HL-60 (cell line): ENCODE results near the gene TTYH2.

Experiments used
- GABPA ChIP-seq: IDR thresholded peaks from 2 replicates; pipeline ENCODE4 v1.6.1; 2012; ENCODE audit warnings: low read depth
- POLR2AphosphoS5 ChIP-seq: IDR thresholded peaks from 2 replicates; pipeline ENCODE4 v1.6.1; 2012; ENCODE audit warnings: low read depth
- REST ChIP-seq: IDR thresholded peaks from 2 replicates; pipeline ENCODE4 v1.6.1; 2012; ENCODE audit warnings: low read depth; ENCODE audit not compliant: insufficient replicate concordance
- SPI1 ChIP-seq: IDR thresholded peaks from 2 replicates; pipeline ENCODE4 v1.6.1; 2012; ENCODE audit warnings: low read depth, mild to moderate bottlenecking, borderline replicate concordance
- TF ChIP-seq, protein P1 (sequence below): IDR thresholded peaks from one replicate; pipeline ENCODE4 v1.5.1; 2011; ENCODE audit warnings: low read length, control low read depth, inconsistent platforms; ENCODE audit not compliant: insufficient read depth

- TF ChIP-seq, protein P1, sequence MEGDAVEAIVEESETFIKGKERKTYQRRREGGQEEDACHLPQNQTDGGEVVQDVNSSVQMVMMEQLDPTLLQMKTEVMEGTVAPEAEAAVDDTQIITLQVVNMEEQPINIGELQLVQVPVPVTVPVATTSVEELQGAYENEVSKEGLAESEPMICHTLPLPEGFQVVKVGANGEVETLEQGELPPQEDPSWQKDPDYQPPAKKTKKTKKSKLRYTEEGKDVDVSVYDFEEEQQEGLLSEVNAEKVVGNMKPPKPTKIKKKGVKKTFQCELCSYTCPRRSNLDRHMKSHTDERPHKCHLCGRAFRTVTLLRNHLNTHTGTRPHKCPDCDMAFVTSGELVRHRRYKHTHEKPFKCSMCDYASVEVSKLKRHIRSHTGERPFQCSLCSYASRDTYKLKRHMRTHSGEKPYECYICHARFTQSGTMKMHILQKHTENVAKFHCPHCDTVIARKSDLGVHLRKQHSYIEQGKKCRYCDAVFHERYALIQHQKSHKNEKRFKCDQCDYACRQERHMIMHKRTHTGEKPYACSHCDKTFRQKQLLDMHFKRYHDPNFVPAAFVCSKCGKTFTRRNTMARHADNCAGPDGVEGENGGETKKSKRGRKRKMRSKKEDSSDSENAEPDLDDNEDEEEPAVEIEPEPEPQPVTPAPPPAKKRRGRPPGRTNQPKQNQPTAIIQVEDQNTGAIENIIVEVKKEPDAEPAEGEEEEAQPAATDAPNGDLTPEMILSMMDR: no peak
- TF ChIP-seq REST (no peak), POLR2AphosphoS5 (no peak), GABPA (no peak), SPI1 (no peak)
These were observed 47.1 kb downstream of the TTYH2 start for GRCh38 chr17:74260525-74260850.
